ENCODE results near the gene IFT43. TPM values are rescaled to one million over a fixed set of nuclear protein-coding genes. Genes with fewer than 3 reads are reported as not detected.

The IFT43 gene
- total and polyA plus RNA-seq, 7 donors = 10.4 to 23.6 (median 15.6) TPM

GRCh38 chr14:75993567-75994041 lies 8.0 kb downstream of the IFT43 start:
- intact Hi-C loops (cut with DNase I) = no loop called here
- no peak overlapping the region for H3K4me3 ChIP-seq
- H3K27ac ChIP-seq = peak overlapping the region; percentile 64
- no peak for TF ChIP-seq CTCF (IDR thresholded peaks at IDR 0.05)
- H3K27me3 ChIP-seq (ENCODE audit: insufficient read depth in 3 of 3, low read length in 2 of 3) = no peaks in the 10 kb centered on the region
- peaks cover 52% of the 10 kb centered on the region for H3K4me1 ChIP-seq
- no peaks in the 10 kb centered on the region for H3K9me3 ChIP-seq
- 84 to 91% (median 85%) methylated on average over 1 of the region's 1 CpG for WGBS, 3 donors
- ATAC-seq (no peak), DNase-seq (no peak)
- peaks cover 0 to 47% of the 10 kb centered on the region in 2 donors for H3K36me3 ChIP-seq (ENCODE audit: insufficient read depth in 1 of 2, low read depth in 1 of 2)

- peak overlapping the region; percentile 64 for H3K27ac ChIP-seq
- H3K36me3 ChIP-seq (ENCODE audit: insufficient read depth in 1 of 2, low read depth in 1 of 2) = peaks cover 0 to 54% of the 10 kb centered on the region in 2 donors
- DNase-seq = peak; percentile 75 to 83
- WGBS, 3 donors = 23 to 37% (median 25%) methylated on average over 17 of the region's 17 CpGs
- peak; percentile 77 to 84 (median 81) for ATAC-seq
- H3K27me3 ChIP-seq (ENCODE audit: insufficient read depth in 3 of 3, low read length in 2 of 3) = no peaks in the 10 kb centered on the region
- H3K9me3 ChIP-seq = no peaks in the 10 kb centered on the region
- peaks cover 39% of the 10 kb centered on the region for H3K4me1 ChIP-seq
- H3K4me3 ChIP-seq = peak overlapping the region; percentile 35
- intact Hi-C loops (cut with DNase I) = no loop called here
- no peak for TF ChIP-seq CTCF (IDR thresholded peaks at IDR 0.05)
These were observed 9.9 kb downstream of the IFT43 start for GRCh38 chr14:75995372-75996041.

GRCh38 chr14:75996488-75996887 lies 10.9 kb downstream of the IFT43 start:
- no peaks in the 10 kb centered on the region for H3K9me3 ChIP-seq
- WGBS, 3 donors = 55 to 76% (median 62%) methylated on average over 1 of the region's 1 CpG
- H3K36me3 ChIP-seq (ENCODE audit: insufficient read depth in 1 of 2, low read depth in 1 of 2) = peaks cover 0 to 58% of the 10 kb centered on the region in 2 donors
- no peaks in the 10 kb centered on the region for H3K27me3 ChIP-seq (ENCODE audit: insufficient read depth in 3 of 3, low read length in 2 of 3)
- H3K27ac ChIP-seq = no peak overlapping the region
- no peak for ATAC-seq
- TF ChIP-seq CTCF (IDR thresholded peaks at IDR 0.05) = no peak
- peaks cover 37% of the 10 kb centered on the region for H3K4me1 ChIP-seq
- DNase-seq = no peak
- no peak overlapping the region for H3K4me3 ChIP-seq
- intact Hi-C loops (cut with DNase I) = no loop called here

- intact Hi-C loops (cut with DNase I) = no loop called here
- DNase-seq = no peak
- peaks cover 0 to 72% of the 10 kb centered on the region in 2 donors for H3K36me3 ChIP-seq (ENCODE audit: insufficient read depth in 1 of 2, low read depth in 1 of 2)
These were observed 14.1 kb downstream of the IFT43 start for GRCh38 chr14:75999511-76000190.

More at GRCh38 chr14:75999511-76000190, 14.1 kb downstream of the IFT43 start:
- no peak for TF ChIP-seq CTCF (IDR thresholded peaks at IDR 0.05)
- Histone ChIP-seq H3K27ac (no peak overlapping the region), H3K4me3 (no peak overlapping the region), H3K9me3 (peaks cover 8% of the 10 kb centered on the region), H3K4me1 (peaks cover 19% of the 10 kb centered on the region), H3K27me3 (ENCODE audit: insufficient read depth in 3 of 3, low read length in 2 of 3) (no peaks in the 10 kb centered on the region)
- no peak for ATAC-seq
- 77 to 86% (median 83%) methylated on average over 6 of the region's 6 CpGs for WGBS, 3 donors
